NB4 (cell line): Measurements from ENCODE around the gene OR13J1.

Experiments used
- DNase-seq: peaks from one replicate; pipeline ENCODE4 v3.0.0; 2010; ENCODE audit warnings: low read depth
- H3K4me3 ChIP-seq: one replicate; pipeline ENCODE4 v1.5.1; 2011; ENCODE audit warnings: mild to moderate bottlenecking, low read depth, low read length, moderate library complexity
- MYC ChIP-seq: IDR thresholded peaks from 2 replicates; pipeline ENCODE4 v1.6.1; 2011; ENCODE audit warnings: low read depth, low read length
- POLR2A ChIP-seq: IDR thresholded peaks from 2 replicates; pipeline ENCODE4 v1.6.1; 2011; ENCODE audit warnings: mild to moderate bottlenecking; ENCODE audit not compliant: insufficient read length; ENCODE audit errors: extremely low read depth
- TF ChIP-seq, protein P1 (sequence below): IDR thresholded peaks from 2 replicates; pipeline ENCODE4 v1.6.1; 2011; ENCODE audit warnings: low read depth, low read length
- TF ChIP-seq, protein P2 (sequence below): IDR thresholded peaks from one replicate; pipeline ENCODE4 v1.5.1; 2012; ENCODE audit warnings: low read depth, low read length

OR13J1 gene

DNA sequence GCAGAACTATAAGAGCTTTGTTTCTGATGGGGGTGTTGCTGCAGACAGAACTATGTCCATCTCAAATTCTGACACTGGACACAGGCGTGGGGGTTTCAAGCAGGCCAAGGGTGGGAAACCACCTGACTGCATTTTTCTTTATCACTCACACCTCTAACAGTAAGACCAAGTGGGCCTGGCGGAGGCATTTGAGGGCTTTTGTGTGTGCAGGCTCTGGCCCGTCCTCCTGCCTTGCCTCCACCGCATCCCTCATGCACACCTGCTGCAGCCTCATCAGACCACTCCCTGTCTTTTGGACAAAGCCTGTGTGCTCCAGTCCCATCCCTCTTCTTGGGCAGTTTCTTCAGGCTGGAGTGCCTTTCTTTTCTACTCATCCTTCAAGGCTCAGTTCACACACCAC lies 7.9 kb downstream of the OR13J1 start:
- H3K4me3 ChIP-seq = no peak overlapping the region
- DNase-seq = no peak
- TF ChIP-seq MYC = no peak
- TF ChIP-seq, protein P1, sequence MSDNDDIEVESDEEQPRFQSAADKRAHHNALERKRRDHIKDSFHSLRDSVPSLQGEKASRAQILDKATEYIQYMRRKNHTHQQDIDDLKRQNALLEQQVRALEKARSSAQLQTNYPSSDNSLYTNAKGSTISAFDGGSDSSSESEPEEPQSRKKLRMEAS = no peak
- TF ChIP-seq, protein P2, sequence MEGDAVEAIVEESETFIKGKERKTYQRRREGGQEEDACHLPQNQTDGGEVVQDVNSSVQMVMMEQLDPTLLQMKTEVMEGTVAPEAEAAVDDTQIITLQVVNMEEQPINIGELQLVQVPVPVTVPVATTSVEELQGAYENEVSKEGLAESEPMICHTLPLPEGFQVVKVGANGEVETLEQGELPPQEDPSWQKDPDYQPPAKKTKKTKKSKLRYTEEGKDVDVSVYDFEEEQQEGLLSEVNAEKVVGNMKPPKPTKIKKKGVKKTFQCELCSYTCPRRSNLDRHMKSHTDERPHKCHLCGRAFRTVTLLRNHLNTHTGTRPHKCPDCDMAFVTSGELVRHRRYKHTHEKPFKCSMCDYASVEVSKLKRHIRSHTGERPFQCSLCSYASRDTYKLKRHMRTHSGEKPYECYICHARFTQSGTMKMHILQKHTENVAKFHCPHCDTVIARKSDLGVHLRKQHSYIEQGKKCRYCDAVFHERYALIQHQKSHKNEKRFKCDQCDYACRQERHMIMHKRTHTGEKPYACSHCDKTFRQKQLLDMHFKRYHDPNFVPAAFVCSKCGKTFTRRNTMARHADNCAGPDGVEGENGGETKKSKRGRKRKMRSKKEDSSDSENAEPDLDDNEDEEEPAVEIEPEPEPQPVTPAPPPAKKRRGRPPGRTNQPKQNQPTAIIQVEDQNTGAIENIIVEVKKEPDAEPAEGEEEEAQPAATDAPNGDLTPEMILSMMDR = no peak
- TF ChIP-seq POLR2A = no peak

DNA sequence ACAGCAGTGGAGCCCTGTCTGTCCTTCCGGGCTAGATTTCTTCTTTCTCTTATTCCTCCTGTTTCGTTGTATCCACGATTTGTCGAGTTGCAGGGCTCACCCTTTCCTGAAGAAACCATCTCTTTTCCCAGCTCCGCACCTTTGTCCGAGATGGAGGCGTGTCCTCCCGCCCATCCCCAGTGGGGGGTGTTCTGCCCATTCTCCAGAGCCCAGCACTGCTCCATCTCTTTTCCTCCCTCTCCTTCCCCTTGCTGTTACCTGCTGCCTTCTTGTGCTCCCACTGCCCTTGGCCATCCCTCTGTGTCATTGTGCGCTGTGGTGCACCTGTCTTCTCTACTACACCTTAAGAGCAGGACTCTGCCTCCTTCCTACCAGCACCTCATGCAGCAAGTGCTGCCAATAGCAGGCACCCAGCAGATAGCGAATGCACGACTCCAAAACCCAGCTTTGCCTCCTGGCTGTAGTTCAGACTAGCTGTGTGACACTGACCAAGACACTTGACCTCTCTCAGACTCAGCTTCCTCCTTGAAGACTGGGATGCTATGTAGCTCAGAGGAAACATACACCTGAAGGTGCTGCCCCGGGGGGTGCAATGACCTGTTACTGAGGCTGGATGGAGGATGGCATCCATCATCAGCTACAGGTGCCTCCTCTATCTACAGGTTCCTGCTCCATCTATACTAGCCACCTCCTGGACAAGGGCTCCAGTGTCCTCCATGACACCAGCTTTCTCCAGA lies 8.9 kb downstream of the OR13J1 start:
- no peak overlapping the region for H3K4me3 ChIP-seq
- TF ChIP-seq, protein P1 = no peak
- TF ChIP-seq, protein P2 = no peak
- TF ChIP-seq MYC (no peak), POLR2A (no peak)
- DNase-seq = no peak

DNA sequence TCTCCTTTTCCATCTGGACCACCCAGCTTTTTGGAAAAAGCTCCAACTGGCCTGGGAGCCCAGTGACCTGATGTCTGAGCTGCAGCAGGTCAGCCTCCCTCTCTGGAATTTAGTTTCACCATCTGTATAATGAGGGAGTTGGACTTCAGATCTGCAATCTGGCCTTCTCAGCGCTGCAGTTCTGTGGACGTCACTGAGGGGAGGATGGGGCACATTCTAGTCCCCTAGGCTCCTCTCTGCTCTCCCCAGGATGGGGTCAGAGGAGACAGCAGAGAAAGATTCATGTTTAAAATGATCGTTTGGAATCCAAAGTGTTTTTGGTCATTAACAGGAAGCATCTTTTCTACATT lies 10.2 kb downstream of the OR13J1 start:
- no peak for TF ChIP-seq MYC
- TF ChIP-seq, protein P1 = no peak
- TF ChIP-seq, protein P2 = no peak
- TF ChIP-seq POLR2A = no peak
- no peak for DNase-seq
- no peak overlapping the region for H3K4me3 ChIP-seq

DNA sequence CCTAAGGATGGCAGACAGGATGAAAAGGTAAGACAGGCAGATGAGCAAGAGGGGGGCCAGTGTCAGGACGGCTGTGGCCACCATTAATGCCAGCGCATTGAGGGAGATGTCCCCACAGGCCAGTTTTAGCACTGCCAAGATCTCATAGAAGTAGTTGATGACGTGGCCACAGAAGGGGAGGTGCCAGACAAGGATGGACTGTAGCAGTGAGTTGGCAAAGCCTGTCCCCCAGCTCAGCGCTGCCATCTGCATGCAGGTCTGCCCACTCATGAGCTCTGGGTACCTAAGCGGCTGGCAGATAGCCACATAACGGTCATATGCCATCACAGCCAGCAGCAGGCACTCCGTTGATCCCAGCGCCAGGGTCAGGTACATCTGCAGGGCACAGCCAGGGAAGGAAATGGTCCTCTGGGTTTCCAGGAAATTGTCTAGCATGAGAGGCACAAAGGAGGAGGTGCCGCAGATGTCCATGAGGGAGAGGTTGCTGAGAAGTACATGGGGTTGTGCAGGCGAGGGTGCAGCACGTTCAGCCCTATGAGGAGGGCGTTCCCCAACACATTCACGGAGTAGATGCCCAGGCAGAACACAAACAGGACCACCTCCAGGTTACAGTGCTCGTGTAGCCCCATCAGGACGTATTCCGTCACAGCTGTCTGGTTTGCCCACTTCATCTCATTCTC lies 10.8 kb downstream of the OR13J1 start:
- peak; percentile 45 for DNase-seq
- TF ChIP-seq, protein P1 = no peak
- no peak for TF ChIP-seq MYC
- TF ChIP-seq, protein P2 = no peak
- no peak for TF ChIP-seq POLR2A
- no peak overlapping the region for H3K4me3 ChIP-seq

GRCh38 chr9:35858458-35858857 lies 11.7 kb downstream of the OR13J1 start:
- no peak overlapping the region for H3K4me3 ChIP-seq
- no peak for DNase-seq
- TF ChIP-seq, protein P1 = no peak
- no peak for TF ChIP-seq POLR2A
- TF ChIP-seq MYC = no peak
- TF ChIP-seq, protein P2 = no peak
